ENCODE results near the gene CPSF4L.
"Not testable (repeated sequence)": the region's sequence is repeated elsewhere in the genome, so short reads cannot be mapped to it uniquely, and the experiment has no call there.

GRCh38 chr17:73264448-73264847 is 2.8 kb upstream of the CPSF4L start:
- not testable (repeated sequence) for TF ChIP-seq CTCF (IDR thresholded peaks at IDR 0.05); RAD21 (IDR thresholded peaks at IDR 0.05; ENCODE audit: low read length); ELF1 (IDR thresholded peaks at IDR 0.05); NRF1 (IDR thresholded peaks at IDR 0.05; ENCODE audit: low read depth, low read length); TEAD4 (IDR thresholded peaks at IDR 0.05; ENCODE audit: borderline replicate concordance, insufficient read depth); USF2 (IDR thresholded peaks at IDR 0.05; ENCODE audit: borderline replicate concordance, low read depth, low read length); TAF1 (IDR thresholded peaks at IDR 0.05; ENCODE audit: borderline replicate concordance, low read depth, low read length); FOXM1 (IDR thresholded peaks at IDR 0.05; ENCODE audit: low read depth); POLR2AphosphoS5 (IDR thresholded peaks at IDR 0.05; ENCODE audit: low read depth, low read length); EZH2phosphoT487 (IDR thresholded peaks at IDR 0.05; ENCODE audit: borderline replicate concordance, low read depth); FOXJ3 (CRISPR knock-in tag; IDR thresholded peaks at IDR 0.05); SIN3A (IDR thresholded peaks at IDR 0.05; ENCODE audit: borderline replicate concordance, low read depth, low read length)
- TF ChIP-seq, protein P1, sequence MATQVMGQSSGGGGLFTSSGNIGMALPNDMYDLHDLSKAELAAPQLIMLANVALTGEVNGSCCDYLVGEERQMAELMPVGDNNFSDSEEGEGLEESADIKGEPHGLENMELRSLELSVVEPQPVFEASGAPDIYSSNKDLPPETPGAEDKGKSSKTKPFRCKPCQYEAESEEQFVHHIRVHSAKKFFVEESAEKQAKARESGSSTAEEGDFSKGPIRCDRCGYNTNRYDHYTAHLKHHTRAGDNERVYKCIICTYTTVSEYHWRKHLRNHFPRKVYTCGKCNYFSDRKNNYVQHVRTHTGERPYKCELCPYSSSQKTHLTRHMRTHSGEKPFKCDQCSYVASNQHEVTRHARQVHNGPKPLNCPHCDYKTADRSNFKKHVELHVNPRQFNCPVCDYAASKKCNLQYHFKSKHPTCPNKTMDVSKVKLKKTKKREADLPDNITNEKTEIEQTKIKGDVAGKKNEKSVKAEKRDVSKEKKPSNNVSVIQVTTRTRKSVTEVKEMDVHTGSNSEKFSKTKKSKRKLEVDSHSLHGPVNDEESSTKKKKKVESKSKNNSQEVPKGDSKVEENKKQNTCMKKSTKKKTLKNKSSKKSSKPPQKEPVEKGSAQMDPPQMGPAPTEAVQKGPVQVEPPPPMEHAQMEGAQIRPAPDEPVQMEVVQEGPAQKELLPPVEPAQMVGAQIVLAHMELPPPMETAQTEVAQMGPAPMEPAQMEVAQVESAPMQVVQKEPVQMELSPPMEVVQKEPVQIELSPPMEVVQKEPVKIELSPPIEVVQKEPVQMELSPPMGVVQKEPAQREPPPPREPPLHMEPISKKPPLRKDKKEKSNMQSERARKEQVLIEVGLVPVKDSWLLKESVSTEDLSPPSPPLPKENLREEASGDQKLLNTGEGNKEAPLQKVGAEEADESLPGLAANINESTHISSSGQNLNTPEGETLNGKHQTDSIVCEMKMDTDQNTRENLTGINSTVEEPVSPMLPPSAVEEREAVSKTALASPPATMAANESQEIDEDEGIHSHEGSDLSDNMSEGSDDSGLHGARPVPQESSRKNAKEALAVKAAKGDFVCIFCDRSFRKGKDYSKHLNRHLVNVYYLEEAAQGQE (IDR thresholded peaks at IDR 0.05; ENCODE audit: low read depth, low read length) = not testable (repeated sequence)
